H54 (cell line): ENCODE measurements around the gene ABHD14A.

Experiments used
- DNase-seq: peaks from one replicate; pipeline ENCODE4 v3.0.0; 2011; ENCODE audit warnings: low spot score, mixed read lengths; ENCODE audit not compliant: insufficient read length
- FAIRE-seq: peaks from 3 replicates; lab custom pipeline; 2011; peaks lifted over from hg19 to GRCh38; lab: Jason Lieb, UNC
- POLR2A ChIP-seq: IDR thresholded peaks from 2 replicates; pipeline ENCODE4 v1.6.1; 2011; ENCODE audit warnings: low read depth, mild to moderate bottlenecking, low read length

Gene ABHD14A

GRCh38 chr3:51935886-51936755 lies 38.7 kb upstream of the ABHD14A start:
- no peak for FAIRE-seq
- no peak for TF ChIP-seq POLR2A
- no peak for DNase-seq

GRCh38 chr3:51937014-51937413 lies 37.9 kb upstream of the ABHD14A start:
- FAIRE-seq, result no peak
- no peak for DNase-seq
- no peak for TF ChIP-seq POLR2A

GRCh38 chr3:51937611-51938450 lies 37.0 kb upstream of the ABHD14A start:
- TF ChIP-seq POLR2A, result no peak
- DNase-seq, result no peak
- no peak for FAIRE-seq

- no peak for FAIRE-seq
These were observed 36.0 kb upstream of the ABHD14A start for GRCh38 chr3:51938780-51939425.

GRCh38 chr3:51940648-51941462 lies 34.0 kb upstream of the ABHD14A start:
- FAIRE-seq, result no peak
- TF ChIP-seq POLR2A, result no peak
- DNase-seq, result no peak

More at GRCh38 chr3:51938780-51939425, 36.0 kb upstream of the ABHD14A start:
- TF ChIP-seq POLR2A, result no peak
- DNase-seq, result no peak

- TF ChIP-seq POLR2A, result no peak
- DNase-seq (no peak), FAIRE-seq (no peak)
These were observed 33.4 kb upstream of the ABHD14A start for GRCh38 chr3:51941463-51941797.

- peak; percentile 82 for TF ChIP-seq POLR2A
- peak; percentile 92 for FAIRE-seq
- peak; percentile 99 for DNase-seq
These were observed 32.9 kb upstream of the ABHD14A start, which contains the start of the genes PARP3 and RRP9 for GRCh38 chr3:51941798-51942602. PARP3 (plus strand) TSS chr3:51942363; CDS start chr3:51943356, 993 bp downstream. RRP9 (minus strand) TSS chr3:51941904; CDS start chr3:51941867, 37 bp downstream.

GRCh38 chr3:51942603-51943450 lies 32.0 kb upstream of the ABHD14A start:
- DNase-seq (peak; percentile 91), FAIRE-seq (peak; percentile 27)
- 0 out of 2 replicates have a peak, but pooled peaks have one; percentile 54 for TF ChIP-seq POLR2A

GRCh38 chr3:51943451-51944391 lies 31.1 kb upstream of the ABHD14A start:
- DNase-seq, result no peak
- no peak for TF ChIP-seq POLR2A
- no peak for FAIRE-seq

- DNase-seq (no peak), FAIRE-seq (no peak)
- TF ChIP-seq POLR2A, result no peak
These were observed 30.3 kb upstream of the ABHD14A start for GRCh38 chr3:51944451-51945021.
